Measurements from ENCODE around the gene GABRG3. TPM values are rescaled to one million over a fixed set of nuclear protein-coding genes. Genes with fewer than 3 reads are reported as not detected.

GABRG3 gene
- total RNA-seq, 3 donors from 2014 or later = 0.15 to 0.33 TPM; not detected in 1

- intact Hi-C loops (cut with DNase I; ENCODE audit: low total_unique reads) = no loop called here
- H3K36me3 ChIP-seq = no peaks in the 10 kb centered on the region
- no peaks in the 10 kb centered on the region for H3K9me3 ChIP-seq
- H3K27ac ChIP-seq = no peak overlapping the region
- H3K27me3 ChIP-seq = no peaks in the 10 kb centered on the region
- no peaks in the 10 kb centered on the region for H3K4me1 ChIP-seq
- DNase-seq (ENCODE audit: low spot score in 2 of 2) = no peak
- H3K4me3 ChIP-seq = no peak overlapping the region
- TF ChIP-seq POLR2AphosphoS5 (IDR thresholded peaks at IDR 0.05) (no peak), CTCF (IDR thresholded peaks at IDR 0.05) (no peak), POLR2A (IDR thresholded peaks at IDR 0.05) (no peak)
Observed at GRCh38 chr15:27342991-27343390, 372.0 kb downstream of the GABRG3 start.

GRCh38 chr15:27352136-27352535, 381.2 kb downstream of the GABRG3 start:
- intact Hi-C loops (cut with DNase I; ENCODE audit: low total_unique reads) = no loop called here
- Histone ChIP-seq H3K4me1 (no peaks in the 10 kb centered on the region), H3K9me3 (no peaks in the 10 kb centered on the region), H3K27ac (no peak overlapping the region), H3K27me3 (no peaks in the 10 kb centered on the region), H3K4me3 (no peak overlapping the region), H3K36me3 (no peaks in the 10 kb centered on the region)
- no peak for DNase-seq (ENCODE audit: low spot score in 2 of 2)
- TF ChIP-seq CTCF (IDR thresholded peaks at IDR 0.05) (no peak), POLR2AphosphoS5 (IDR thresholded peaks at IDR 0.05) (no peak), POLR2A (IDR thresholded peaks at IDR 0.05) (no peak)

GRCh38 chr15:27353856-27354255, 382.9 kb downstream of the GABRG3 start:
- H3K36me3 ChIP-seq = no peaks in the 10 kb centered on the region
- no peak overlapping the region for H3K4me3 ChIP-seq
- no peaks in the 10 kb centered on the region for H3K4me1 ChIP-seq
- H3K9me3 ChIP-seq = no peaks in the 10 kb centered on the region
- H3K27ac ChIP-seq = no peak overlapping the region
- intact Hi-C loops (cut with DNase I; ENCODE audit: low total_unique reads) = no loop called here
- TF ChIP-seq POLR2AphosphoS5 (IDR thresholded peaks at IDR 0.05) (no peak), CTCF (IDR thresholded peaks at IDR 0.05) (no peak), POLR2A (IDR thresholded peaks at IDR 0.05) (no peak)
- H3K27me3 ChIP-seq = no peaks in the 10 kb centered on the region
- no peak for DNase-seq (ENCODE audit: low spot score in 2 of 2)

GRCh38 chr15:27358751-27359434, 387.9 kb downstream of the GABRG3 start:
- Histone ChIP-seq H3K9me3 (no peaks in the 10 kb centered on the region), H3K4me3 (no peak overlapping the region), H3K27ac (no peak overlapping the region), H3K36me3 (no peaks in the 10 kb centered on the region), H3K4me1 (no peaks in the 10 kb centered on the region), H3K27me3 (no peaks in the 10 kb centered on the region)
- no peak for DNase-seq (ENCODE audit: low spot score in 2 of 2)
- TF ChIP-seq CTCF (IDR thresholded peaks at IDR 0.05) (peak; percentile 17 to 45 (median 39)), POLR2A (IDR thresholded peaks at IDR 0.05) (no peak), POLR2AphosphoS5 (IDR thresholded peaks at IDR 0.05) (no peak)
- intact Hi-C loops (cut with DNase I; ENCODE audit: low total_unique reads) = no loop called here

GRCh38 chr15:27359586-27359985, 388.6 kb downstream of the GABRG3 start:
- Histone ChIP-seq H3K27me3 (no peaks in the 10 kb centered on the region), H3K4me1 (no peaks in the 10 kb centered on the region), H3K27ac (no peak overlapping the region), H3K36me3 (no peaks in the 10 kb centered on the region), H3K4me3 (no peak overlapping the region), H3K9me3 (no peaks in the 10 kb centered on the region)
- no peak for DNase-seq (ENCODE audit: low spot score in 2 of 2)
- TF ChIP-seq POLR2A (IDR thresholded peaks at IDR 0.05) (no peak), CTCF (IDR thresholded peaks at IDR 0.05) (no peak), POLR2AphosphoS5 (IDR thresholded peaks at IDR 0.05) (no peak)
- intact Hi-C loops (cut with DNase I; ENCODE audit: low total_unique reads) = no loop called here

Measured in breast epithelium (tissue), 4 donors.